SK-N-SH (cell line): ENCODE measurements around the gene GALNT8.

Experiments
- EP300 ChIP-seq, 2 experiments: IDR thresholded peaks; 2 replicates each; pipeline versions ENCODE4 v1.4.0 to v1.6.1; 2012; ENCODE audit warnings: borderline replicate concordance in 1 of 2, low read depth in 1 of 2, low read length in 1 of 2
- EZH2phosphoT487 ChIP-seq: fragments of 200-600 bp; sonication (generic); IDR thresholded peaks from 2 replicates; pipeline ENCODE4 v1.6.1; 2017; ENCODE audit warnings: low read depth, mixed run types, mild to moderate bottlenecking, antibody characterized with exemption, moderate library complexity, borderline replicate concordance
- GATA2 ChIP-seq: sonication (generic); formaldehyde crosslinking; IDR thresholded peaks from 2 replicates; pipeline ENCODE4 v1.5.0; 2020; ENCODE audit warnings: mild to moderate bottlenecking, missing genetic modification reagents
- RAD21 ChIP-seq: IDR thresholded peaks from 2 replicates; pipeline ENCODE4 v1.6.1; 2012; ENCODE audit warnings: mild to moderate bottlenecking, low read length
- SIN3A ChIP-seq: IDR thresholded peaks from 2 replicates; pipeline ENCODE4 v1.6.1; 2012; ENCODE audit warnings: low read depth, mild to moderate bottlenecking, low read length, moderate library complexity, borderline replicate concordance
- SMC3 ChIP-seq: IDR thresholded peaks from 2 replicates; pipeline ENCODE4 v1.6.1; 2012; ENCODE audit warnings: low read depth, low read length, improper control_type of control experiment
- TCF12 ChIP-seq: IDR thresholded peaks from 2 replicates; pipeline ENCODE4 v1.4.0; 2012
- TF ChIP-seq, protein P1 (sequence below): fragments of 150-350 bp; IDR thresholded peaks from 2 replicates; pipeline ENCODE4 v1.6.1; 2017; ENCODE audit warnings: antibody characterized with exemption, low read length, low read depth, borderline replicate concordance
- TF ChIP-seq, protein P2 (sequence below): fragments of 200-600 bp; sonication (generic); IDR thresholded peaks from 2 replicates; pipeline ENCODE4 v1.6.1; 2017; ENCODE audit warnings: antibody characterized with exemption, mild to moderate bottlenecking, moderate library complexity
- TF ChIP-seq, protein P3 (sequence below): IDR thresholded peaks from 2 replicates; pipeline ENCODE4 v1.4.0; 2012; ENCODE audit warnings: low read depth
- TF ChIP-seq, protein P4 (sequence below): IDR thresholded peaks from 2 replicates; pipeline ENCODE4 v1.4.0; 2012; ENCODE audit warnings: low read depth, borderline replicate concordance

DNA sequence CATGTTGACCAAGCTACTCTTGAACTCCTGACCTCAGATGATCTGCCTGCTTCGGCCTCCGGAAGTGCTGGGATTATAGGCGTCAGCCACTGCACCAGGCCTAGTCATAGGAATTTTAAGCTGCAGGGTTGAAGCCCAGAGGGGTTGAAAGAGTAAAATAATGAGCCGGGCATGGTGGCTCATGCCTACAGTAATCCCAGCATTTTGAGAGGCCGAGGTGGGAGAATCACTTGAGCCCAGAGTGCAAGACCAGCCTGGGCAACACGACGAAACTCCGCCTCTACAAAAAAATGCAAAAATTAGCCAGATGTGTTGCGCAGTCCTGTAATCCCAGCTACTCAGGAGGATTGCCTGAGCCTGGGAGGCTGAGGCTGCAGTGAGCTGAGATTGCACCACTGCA lies 69.6 kb downstream of the GALNT8 start:
- TF ChIP-seq, protein P1, sequence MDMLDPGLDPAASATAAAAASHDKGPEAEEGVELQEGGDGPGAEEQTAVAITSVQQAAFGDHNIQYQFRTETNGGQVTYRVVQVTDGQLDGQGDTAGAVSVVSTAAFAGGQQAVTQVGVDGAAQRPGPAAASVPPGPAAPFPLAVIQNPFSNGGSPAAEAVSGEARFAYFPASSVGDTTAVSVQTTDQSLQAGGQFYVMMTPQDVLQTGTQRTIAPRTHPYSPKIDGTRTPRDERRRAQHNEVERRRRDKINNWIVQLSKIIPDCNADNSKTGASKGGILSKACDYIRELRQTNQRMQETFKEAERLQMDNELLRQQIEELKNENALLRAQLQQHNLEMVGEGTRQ = no peak
- TF ChIP-seq, protein P2, sequence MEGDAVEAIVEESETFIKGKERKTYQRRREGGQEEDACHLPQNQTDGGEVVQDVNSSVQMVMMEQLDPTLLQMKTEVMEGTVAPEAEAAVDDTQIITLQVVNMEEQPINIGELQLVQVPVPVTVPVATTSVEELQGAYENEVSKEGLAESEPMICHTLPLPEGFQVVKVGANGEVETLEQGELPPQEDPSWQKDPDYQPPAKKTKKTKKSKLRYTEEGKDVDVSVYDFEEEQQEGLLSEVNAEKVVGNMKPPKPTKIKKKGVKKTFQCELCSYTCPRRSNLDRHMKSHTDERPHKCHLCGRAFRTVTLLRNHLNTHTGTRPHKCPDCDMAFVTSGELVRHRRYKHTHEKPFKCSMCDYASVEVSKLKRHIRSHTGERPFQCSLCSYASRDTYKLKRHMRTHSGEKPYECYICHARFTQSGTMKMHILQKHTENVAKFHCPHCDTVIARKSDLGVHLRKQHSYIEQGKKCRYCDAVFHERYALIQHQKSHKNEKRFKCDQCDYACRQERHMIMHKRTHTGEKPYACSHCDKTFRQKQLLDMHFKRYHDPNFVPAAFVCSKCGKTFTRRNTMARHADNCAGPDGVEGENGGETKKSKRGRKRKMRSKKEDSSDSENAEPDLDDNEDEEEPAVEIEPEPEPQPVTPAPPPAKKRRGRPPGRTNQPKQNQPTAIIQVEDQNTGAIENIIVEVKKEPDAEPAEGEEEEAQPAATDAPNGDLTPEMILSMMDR = no peak
- TF ChIP-seq, protein P3, sequence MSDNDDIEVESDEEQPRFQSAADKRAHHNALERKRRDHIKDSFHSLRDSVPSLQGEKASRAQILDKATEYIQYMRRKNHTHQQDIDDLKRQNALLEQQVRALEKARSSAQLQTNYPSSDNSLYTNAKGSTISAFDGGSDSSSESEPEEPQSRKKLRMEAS = no peak
- no peak for TF ChIP-seq RAD21
- TF ChIP-seq SMC3 = no peak
- TF ChIP-seq EP300 (IDR thresholded peaks at IDR 0.05; ENCODE audit: borderline replicate concordance in 1 of 2, low read depth in 1 of 2, low read length in 1 of 2) = no peak
- TF ChIP-seq, protein P4, sequence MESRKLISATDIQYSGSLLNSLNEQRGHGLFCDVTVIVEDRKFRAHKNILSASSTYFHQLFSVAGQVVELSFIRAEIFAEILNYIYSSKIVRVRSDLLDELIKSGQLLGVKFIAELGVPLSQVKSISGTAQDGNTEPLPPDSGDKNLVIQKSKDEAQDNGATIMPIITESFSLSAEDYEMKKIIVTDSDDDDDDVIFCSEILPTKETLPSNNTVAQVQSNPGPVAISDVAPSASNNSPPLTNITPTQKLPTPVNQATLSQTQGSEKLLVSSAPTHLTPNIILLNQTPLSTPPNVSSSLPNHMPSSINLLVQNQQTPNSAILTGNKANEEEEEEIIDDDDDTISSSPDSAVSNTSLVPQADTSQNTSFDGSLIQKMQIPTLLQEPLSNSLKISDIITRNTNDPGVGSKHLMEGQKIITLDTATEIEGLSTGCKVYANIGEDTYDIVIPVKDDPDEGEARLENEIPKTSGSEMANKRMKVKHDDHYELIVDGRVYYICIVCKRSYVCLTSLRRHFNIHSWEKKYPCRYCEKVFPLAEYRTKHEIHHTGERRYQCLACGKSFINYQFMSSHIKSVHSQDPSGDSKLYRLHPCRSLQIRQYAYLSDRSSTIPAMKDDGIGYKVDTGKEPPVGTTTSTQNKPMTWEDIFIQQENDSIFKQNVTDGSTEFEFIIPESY = no peak
- TF ChIP-seq GATA2 (CRISPR knock-in tag) = no peak
- TF ChIP-seq SIN3A = no peak
- no peak for TF ChIP-seq TCF12
- no peak for TF ChIP-seq EZH2phosphoT487
